A549 treated with DMSO at 1 μM for 4 hours (cell line): Measurements from ENCODE around the gene MYOC. TPM values are rescaled to one million over a fixed set of nuclear protein-coding genes. Genes with fewer than 3 reads are reported as not detected.

ENCODE experiments used
- total RNA-seq: library from RNA; stranded (reverse); fragments of 200-300 nt; extraction: Qiagen RNA extraction; gene quantifications from 5 replicates; pipeline ENCODE4 v1.2.3, GENCODE V29; 2022; ENCODE audit warnings: low read depth

MYOC gene
- not detected in 5 replicates for total RNA-seq

DNA sequence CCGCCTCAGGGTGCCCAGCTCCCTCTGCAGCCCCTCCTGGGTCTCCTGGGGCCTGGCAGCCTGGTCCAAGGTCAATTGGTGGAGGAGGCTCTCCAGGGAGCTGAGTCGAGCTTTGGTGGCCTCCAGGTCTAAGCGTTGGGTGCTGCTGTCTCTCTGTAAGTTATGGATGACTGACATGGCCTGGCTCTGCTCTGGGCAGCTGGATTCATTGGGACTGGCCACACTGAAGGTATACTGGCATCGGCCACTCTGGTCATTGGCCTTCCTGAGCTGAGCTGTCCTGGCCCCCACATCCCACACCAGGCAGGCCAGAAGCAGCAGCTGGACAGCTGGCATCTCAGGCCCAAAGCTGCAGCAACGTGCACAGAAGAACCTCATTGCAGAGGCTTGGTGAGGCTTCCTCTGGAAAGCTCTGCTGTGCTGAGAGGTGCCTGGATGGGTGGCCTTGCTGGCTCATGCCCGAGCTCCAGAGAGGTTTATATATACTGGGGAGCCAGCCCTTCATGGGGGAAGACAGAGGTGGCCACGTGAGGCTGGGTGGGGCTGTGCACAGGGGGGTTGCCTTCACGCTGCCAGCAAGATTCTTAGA, at the start of gene MYOC:
MYOC (minus strand) TSS at position 455 of the 589 bp plus-strand sequence; CDS start at position 378, 77 bp downstream.

DNA sequence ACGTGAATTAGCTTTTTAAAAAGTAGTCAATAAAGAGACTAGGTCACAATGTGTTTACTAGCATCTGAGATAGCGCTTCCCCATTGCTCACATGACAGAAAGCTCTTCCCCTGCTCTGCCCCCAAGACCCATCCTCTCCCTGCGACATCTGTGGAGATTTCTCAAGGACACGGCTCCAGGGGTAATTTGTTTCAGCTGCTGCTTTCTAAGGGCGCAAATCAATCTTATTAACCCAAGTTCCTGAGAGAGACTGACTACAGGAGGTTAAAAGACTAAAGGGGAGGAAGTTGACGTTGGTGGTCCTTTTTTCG, 30.4 kb downstream of the MYOC start, which contains the start of gene MYOCOS:
MYOCOS (plus strand) TSS at position 92 of the 311 bp plus-strand sequence. CDS start 1,641 bp downstream, outside the sequence.

Other genes starting within 250 kb of the MYOC start
- 74.2 to 94.9 TPM (median 87.1 TPM) in 5 replicates for gene PRRC2C, start 167.2 kb downstream of the MYOC start, total RNA-seq
- not detected in 5 replicates for gene MYOCOS, start 30.4 kb downstream of the MYOC start, total RNA-seq
- gene VAMP4, start 89.4 kb upstream of the MYOC start, total RNA-seq = 2.7 to 6.1 TPM (median 5.0 TPM) in 5 replicates
- gene METTL13, start 129.0 kb upstream of the MYOC start, total RNA-seq = 43.8 to 51.9 TPM (median 50.4 TPM) in 5 replicates
- 0.43 to 1.1 TPM (median 0.70 TPM) in 5 replicates for gene DNM3, start 188.8 kb upstream of the MYOC start, total RNA-seq